ENCODE measurements around the gene GNG7.

DNA sequence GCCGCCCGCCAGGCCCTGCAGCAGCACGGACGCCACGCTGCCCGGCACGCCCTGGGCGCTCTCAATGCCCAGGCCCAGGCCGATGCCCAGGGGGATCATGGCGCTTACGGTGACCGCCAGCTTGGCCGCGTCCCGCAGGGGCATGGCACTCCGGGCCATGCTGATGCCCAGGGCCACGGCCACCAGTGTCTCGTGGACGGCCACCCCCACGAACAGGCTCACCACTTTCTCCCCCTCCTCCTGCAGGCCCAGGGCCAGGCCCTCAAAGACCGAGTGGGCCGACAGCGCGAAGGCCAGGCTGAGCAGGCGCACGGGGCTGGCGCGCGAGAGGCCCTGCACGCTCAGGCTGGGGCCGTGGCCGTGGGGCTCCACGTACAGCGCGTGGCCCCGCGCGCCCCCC is 30.4 kb upstream of the GNG7 start:
- TF ChIP-seq, protein P1, sequence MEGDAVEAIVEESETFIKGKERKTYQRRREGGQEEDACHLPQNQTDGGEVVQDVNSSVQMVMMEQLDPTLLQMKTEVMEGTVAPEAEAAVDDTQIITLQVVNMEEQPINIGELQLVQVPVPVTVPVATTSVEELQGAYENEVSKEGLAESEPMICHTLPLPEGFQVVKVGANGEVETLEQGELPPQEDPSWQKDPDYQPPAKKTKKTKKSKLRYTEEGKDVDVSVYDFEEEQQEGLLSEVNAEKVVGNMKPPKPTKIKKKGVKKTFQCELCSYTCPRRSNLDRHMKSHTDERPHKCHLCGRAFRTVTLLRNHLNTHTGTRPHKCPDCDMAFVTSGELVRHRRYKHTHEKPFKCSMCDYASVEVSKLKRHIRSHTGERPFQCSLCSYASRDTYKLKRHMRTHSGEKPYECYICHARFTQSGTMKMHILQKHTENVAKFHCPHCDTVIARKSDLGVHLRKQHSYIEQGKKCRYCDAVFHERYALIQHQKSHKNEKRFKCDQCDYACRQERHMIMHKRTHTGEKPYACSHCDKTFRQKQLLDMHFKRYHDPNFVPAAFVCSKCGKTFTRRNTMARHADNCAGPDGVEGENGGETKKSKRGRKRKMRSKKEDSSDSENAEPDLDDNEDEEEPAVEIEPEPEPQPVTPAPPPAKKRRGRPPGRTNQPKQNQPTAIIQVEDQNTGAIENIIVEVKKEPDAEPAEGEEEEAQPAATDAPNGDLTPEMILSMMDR (IDR thresholded peaks at IDR 0.05; ENCODE audit: low read depth, low read length) = no peak
- TF ChIP-seq EZH2phosphoT487 (IDR thresholded peaks at IDR 0.05; ENCODE audit: low read depth) = no peak
